GM23338 (cell line): ENCODE results near the gene KBTBD12. TPM values are rescaled to one million over a fixed set of nuclear protein-coding genes. Genes with fewer than 3 reads are reported as not detected.

Experiments
- ATAC-seq: fragments of 200-7000 bp; cut with Tn5 transposase; 3 replicates; pipeline ENCODE4 v1.9.1; 2020
- DNase-seq: peaks from one replicate; pipeline ENCODE4 v3.0.0-alpha.2; 2015; ENCODE audit warnings: low spot score
- H2AFZ ChIP-seq: fragments of 200-600 bp; sonication (generic); 2 replicates; pipeline ENCODE4 v1.8.0; 2016; ENCODE audit warnings: antibody characterized with exemption, mild to moderate bottlenecking, moderate library complexity
- H3F3A ChIP-seq: fragments of 200-600 bp; sonication (generic); replicated peaks from 2 replicates; pipeline ENCODE4 v1.8.0; 2017; ENCODE audit warnings: antibody characterized with exemption, mixed run types, low read depth
- H3K27ac ChIP-seq: fragments of 200-600 bp; sonication (generic); 2 replicates; pipeline ENCODE4 v1.6.1; 2016; ENCODE audit warnings: low read depth
- H3K27me3 ChIP-seq: fragments of 200-600 bp; sonication (generic); 2 replicates; pipeline ENCODE4 v1.8.0; 2016; ENCODE audit warnings: mild to moderate bottlenecking, mixed run types, moderate library complexity; ENCODE audit not compliant: insufficient read depth
- H3K36me3 ChIP-seq: fragments of 200-600 bp; sonication (generic); 2 replicates; pipeline ENCODE4 v1.8.0; 2016; ENCODE audit warnings: mild to moderate bottlenecking; ENCODE audit not compliant: insufficient read depth
- H3K4me1 ChIP-seq: fragments of 200-600 bp; sonication (generic); 2 replicates; pipeline ENCODE4 v1.8.0; 2016; ENCODE audit warnings: mild to moderate bottlenecking, moderate library complexity; ENCODE audit not compliant: insufficient read depth
- H3K4me2 ChIP-seq: fragments of 200-600 bp; sonication (generic); 2 replicates; pipeline ENCODE4 v1.7.1; 2017; ENCODE audit warnings: mixed run types
- H3K4me3 ChIP-seq: fragments of 200-600 bp; sonication (generic); 2 replicates; pipeline ENCODE4 v1.6.1; 2016; ENCODE audit warnings: mixed run types
- H3K79me2 ChIP-seq: fragments of 200-600 bp; sonication (generic); replicated peaks from 2 replicates; pipeline ENCODE4 v1.8.0; 2017; ENCODE audit warnings: mild to moderate bottlenecking; ENCODE audit not compliant: insufficient read depth
- H3K9me2 ChIP-seq: fragments of 200-600 bp; sonication (generic); 2 replicates; pipeline ENCODE4 v1.8.0; 2017; ENCODE audit not compliant: insufficient read depth
- H4K20me1 ChIP-seq: fragments of 200-600 bp; sonication (generic); replicated peaks from 2 replicates; pipeline ENCODE4 v1.8.0; 2017; ENCODE audit warnings: mild to moderate bottlenecking; ENCODE audit not compliant: insufficient read depth
- H3K27ac Mint-ChIP-seq: 2 replicates; pipeline ENCODE4 v1.8.0; 2020; ENCODE audit warnings: inconsistent platforms, mild to moderate bottlenecking, moderate library complexity, mixed read lengths
- H3K27me3 Mint-ChIP-seq: 3 replicates; pipeline ENCODE4 v1.8.0; 2022; ENCODE audit warnings: low read depth, mild to moderate bottlenecking, moderate library complexity, mixed read lengths, inconsistent platforms; ENCODE audit not compliant: insufficient read depth, poor library complexity
- H3K36me3 Mint-ChIP-seq: 3 replicates; pipeline ENCODE4 v1.8.0; 2021; ENCODE audit warnings: low read depth, mild to moderate bottlenecking, inconsistent platforms, moderate library complexity, mixed read lengths
- H3K4me1 Mint-ChIP-seq: 3 replicates; pipeline ENCODE4 v1.8.0; 2020; ENCODE audit warnings: mild to moderate bottlenecking, inconsistent platforms, mixed read lengths
- H3K4me3 Mint-ChIP-seq: 3 replicates; pipeline ENCODE4 v1.8.0; 2021; ENCODE audit warnings: moderate library complexity, mild to moderate bottlenecking, inconsistent platforms, mixed read lengths
- H3K9me3 Mint-ChIP-seq: 3 replicates; pipeline ENCODE4 v1.8.0; 2020; ENCODE audit warnings: moderate library complexity, mild to moderate bottlenecking, inconsistent platforms, mixed read lengths
- CREB1 ChIP-seq: fragments of 250-450 bp; sonication (Bioruptor Pico); IDR thresholded peaks from 2 replicates; pipeline ENCODE4 v1.5.0; 2020; ENCODE audit warnings: low read depth, mild to moderate bottlenecking, moderate library complexity
- CTCF ChIP-seq, 2 experiments: fragments of 200-600 bp in 1 of 2; sonication (generic) in 1 of 2; conservative IDR thresholded peaks; 2 replicates each; pipeline versions ENCODE4 v1.5.1 to v1.6.1; 2016 to 2017; ENCODE audit warnings: antibody characterized with exemption in 2 of 2, low read depth in 2 of 2, mild to moderate bottlenecking in 2 of 2, moderate library complexity in 1 of 2
- ETS1 ChIP-seq: IDR thresholded peaks from 2 replicates; pipeline ENCODE4 v1.6.1; 2016; ENCODE audit warnings: antibody characterized with exemption
- EZH2 ChIP-seq: fragments of 200-600 bp; sonication (generic); IDR thresholded peaks from one replicate; pipeline ENCODE4 v1.8.0; 2017; ENCODE audit warnings: antibody characterized with exemption, mild to moderate bottlenecking, low read depth; ENCODE audit not compliant: unreplicated experiment
- EZH2phosphoT487 ChIP-seq: fragments of 200-600 bp; sonication (generic); IDR thresholded peaks from one replicate; pipeline ENCODE4 v1.8.1; 2018; ENCODE audit warnings: antibody characterized with exemption; ENCODE audit not compliant: unreplicated experiment
- JUNB ChIP-seq: IDR thresholded peaks from one replicate; pipeline ENCODE4 v1.6.1; 2016; ENCODE audit warnings: antibody characterized with exemption; ENCODE audit not compliant: unreplicated experiment
- NANOG ChIP-seq: IDR thresholded peaks from 2 replicates; pipeline ENCODE4 v1.6.1; 2016; ENCODE audit warnings: antibody characterized with exemption, borderline replicate concordance
- POLR2AphosphoS5 ChIP-seq: IDR thresholded peaks from 2 replicates; pipeline ENCODE4 v1.6.1; 2016; ENCODE audit warnings: antibody characterized with exemption, low read depth
- REST ChIP-seq: IDR thresholded peaks from one replicate; pipeline ENCODE4 v1.6.1; 2018; ENCODE audit warnings: antibody characterized with exemption; ENCODE audit not compliant: unreplicated experiment
- STAT1 ChIP-seq: IDR thresholded peaks from one replicate; pipeline ENCODE4 v1.6.1; 2016; ENCODE audit warnings: antibody characterized with exemption; ENCODE audit not compliant: unreplicated experiment
- ZNF114 ChIP-seq: fragments of 250-450 bp; sonication (Bioruptor Pico); IDR thresholded peaks from 2 replicates; pipeline ENCODE4 v1.5.0; 2020; ENCODE audit warnings: mild to moderate bottlenecking, moderate library complexity
- ZNF331 ChIP-seq: fragments of 250-450 bp; sonication (Bioruptor Pico); IDR thresholded peaks from 2 replicates; pipeline ENCODE4 v1.5.0; 2020; ENCODE audit warnings: low read depth, mild to moderate bottlenecking, moderate library complexity
- ZNF462 ChIP-seq: fragments of 250-450 bp; sonication (Bioruptor Pico); IDR thresholded peaks from 2 replicates; pipeline ENCODE4 v1.5.0; 2020; ENCODE audit warnings: mild to moderate bottlenecking, moderate library complexity
- polyA plus RNA-seq: library from polyadenylated mRNA; unstranded; fragments of >200 nt; fragmentation: Nextera tagmentation; extraction: Ambion mirVana; gene quantifications from 2 replicates; pipeline ENCODE4 v1.2.1, GENCODE V29; 2016
- total RNA-seq: library from RNA; depleted of rRNA; stranded (reverse); fragments of >200 nt; shearing (Covaris generic); gene quantifications from 2 replicates; pipeline ENCODE4 v1.2.3, GENCODE V29; 2014

KBTBD12 gene
- total and polyA plus RNA-seq, 2 experiments from 2014 or later = 0.53 to 0.69 TPM

GRCh38 chr3:127986803-127987202, 71.8 kb downstream of the KBTBD12 start:
- no peaks in the 10 kb centered on the region for H3K79me2 ChIP-seq
- no peaks in the 10 kb centered on the region for H3F3A ChIP-seq
- no peak overlapping the region for H3K4me3 ChIP-seq
- no peak overlapping the region for H3K4me3 Mint-ChIP-seq
- H3K27ac Mint-ChIP-seq = no peak overlapping the region
- H3K36me3 Mint-ChIP-seq = no peaks in the 10 kb centered on the region
- no peaks in the 10 kb centered on the region for H3K9me3 Mint-ChIP-seq
- H3K27me3 Mint-ChIP-seq = peaks cover 11% of the 10 kb centered on the region
- no peaks in the 10 kb centered on the region for H3K4me1 ChIP-seq
- no peak overlapping the region for H3K27ac ChIP-seq
- H3K4me2 ChIP-seq = no peak overlapping the region
- ATAC-seq (no peak), DNase-seq (no peak)
- no peak for TF ChIP-seq ETS1
- TF ChIP-seq STAT1 = no peak
- no peak for TF ChIP-seq JUNB
- no peak for TF ChIP-seq NANOG
- no peak for TF ChIP-seq EZH2
- no peak for TF ChIP-seq EZH2phosphoT487
- no peak for TF ChIP-seq REST
- no peak for TF ChIP-seq ZNF114 (CRISPR knock-in tag)
- no peak for TF ChIP-seq ZNF331 (CRISPR knock-in tag)
- no peak for TF ChIP-seq CREB1
- TF ChIP-seq CTCF (conservative IDR thresholded peaks at IDR 0.05; ENCODE audit: low read depth in 2 of 2) = no peak
- TF ChIP-seq ZNF462 (CRISPR knock-in tag) = no peak
- TF ChIP-seq POLR2AphosphoS5 = no peak
- peaks cover 8% of the 10 kb centered on the region; the same call in 1 of the 3 replicates for H3K4me1 Mint-ChIP-seq
- H3K27me3 ChIP-seq = 0 out of 2 replicates have a peak, but pooled peaks cover under 1% of the 10 kb centered on the region
- H4K20me1 ChIP-seq = no peaks in the 10 kb centered on the region
- H2AFZ ChIP-seq = no peak overlapping the region
- H3K36me3 ChIP-seq = no peaks in the 10 kb centered on the region
- 0 out of 2 replicates have a peak, but pooled peaks cover 4% of the 10 kb centered on the region for H3K9me2 ChIP-seq
